Neural progenitor cell (in vitro differentiated cells): ENCODE results near the gene SLC4A5. TPM values are rescaled to one million over a fixed set of nuclear protein-coding genes. Genes with fewer than 3 reads are reported as not detected.

ENCODE experiments used
- DNase-seq: peaks from one replicate; pipeline ENCODE4 v3.0.0-alpha.2; 2016; ENCODE audit warnings: low spot score
- H2AFZ ChIP-seq: fragments of 200-600 bp; sonication (generic); replicated peaks from 2 replicates; pipeline ENCODE4 v1.6.1; 2016; ENCODE audit warnings: antibody characterized with exemption
- H3F3A ChIP-seq: fragments of 200-600 bp; sonication (generic); 2 replicates; pipeline ENCODE4 v1.6.1; 2016; ENCODE audit warnings: antibody characterized with exemption, low read depth
- H3K27ac ChIP-seq: fragments of 200-600 bp; sonication (generic); 2 replicates; pipeline ENCODE4 v1.5.1; 2016; ENCODE audit warnings: mild to moderate bottlenecking
- H3K27me3 ChIP-seq: fragments of 200-600 bp; sonication (generic); 2 replicates; pipeline ENCODE4 v1.6.1; 2016; ENCODE audit warnings: mild to moderate bottlenecking, moderate library complexity
- H3K36me3 ChIP-seq: fragments of 200-600 bp; sonication (generic); 2 replicates; pipeline ENCODE4 v1.5.1; 2016
- H3K4me1 ChIP-seq: fragments of 200-600 bp; sonication (generic); 2 replicates; pipeline ENCODE4 v1.6.1; 2016; ENCODE audit warnings: mixed run types
- H3K4me2 ChIP-seq: fragments of 200-600 bp; sonication (generic); 2 replicates; pipeline ENCODE4 v1.6.1; 2016
- H3K4me3 ChIP-seq: fragments of 200-600 bp; sonication (generic); 2 replicates; pipeline ENCODE4 v1.5.1; 2016
- H3K79me2 ChIP-seq: fragments of 200-600 bp; sonication (generic); 2 replicates; pipeline ENCODE4 v1.6.1; 2016; ENCODE audit warnings: low read depth
- H3K9ac ChIP-seq: fragments of 200-600 bp; sonication (generic); 2 replicates; pipeline ENCODE4 v1.6.1; 2016
- H3K9me3 ChIP-seq: fragments of 200-600 bp; sonication (generic); 2 replicates; pipeline ENCODE4 v1.5.1; 2016; ENCODE audit warnings: low read depth
- H4K20me1 ChIP-seq: fragments of 200-600 bp; sonication (generic); 2 replicates; pipeline ENCODE4 v1.6.1; 2016; ENCODE audit warnings: low read depth
- H3K27ac Mint-ChIP-seq: 3 replicates; pipeline ENCODE4 v1.8.0; 2021; ENCODE audit warnings: mixed read lengths
- H3K27me3 Mint-ChIP-seq: 2 replicates; pipeline ENCODE4 v1.8.0; 2022; ENCODE audit warnings: low read depth, mild to moderate bottlenecking, inconsistent platforms, moderate library complexity, mixed read lengths; ENCODE audit not compliant: insufficient read depth
- H3K36me3 Mint-ChIP-seq: 3 replicates; pipeline ENCODE4 v1.8.0; 2021; ENCODE audit warnings: mixed read lengths
- H3K4me1 Mint-ChIP-seq: 3 replicates; pipeline ENCODE4 v1.8.0; 2021; ENCODE audit warnings: mixed read lengths
- H3K4me3 Mint-ChIP-seq: 3 replicates; pipeline ENCODE4 v1.8.0; 2021; ENCODE audit warnings: mild to moderate bottlenecking, moderate library complexity, mixed read lengths
- H3K9me3 Mint-ChIP-seq: 3 replicates; pipeline ENCODE4 v1.8.0; 2020; ENCODE audit warnings: mixed read lengths
- EZH2 ChIP-seq: fragments of 200-600 bp; sonication (generic); IDR thresholded peaks from 2 replicates; pipeline ENCODE4 v1.6.1; 2017; ENCODE audit warnings: antibody characterized with exemption, mild to moderate bottlenecking, moderate library complexity
- EZH2phosphoT487 ChIP-seq: fragments of 200-600 bp; sonication (generic); IDR thresholded peaks from 2 replicates; pipeline ENCODE4 v1.6.1; 2017; ENCODE audit warnings: antibody characterized with exemption
- total RNA-seq: library from RNA; depleted of rRNA; stranded (reverse); fragments of >200 nt; gene quantifications from 2 replicates; pipeline ENCODE4 v1.2.3, GENCODE V29; 2015; ENCODE audit warnings: low replicate concordance
- TF ChIP-seq, protein P1 (sequence below): fragments of 200-600 bp; sonication (generic); IDR thresholded peaks from 2 replicates; pipeline ENCODE4 v1.5.1; 2017; ENCODE audit warnings: antibody characterized with exemption, mild to moderate bottlenecking

SLC4A5 gene
- total RNA-seq, 1 donor from 2014 or later, result 2.0 TPM

GRCh38 chr2:74250189-74250631 lies 93.0 kb downstream of the SLC4A5 start:
- Mint-ChIP-seq H3K4me3 (no peak overlapping the region), H3K27ac (no peak overlapping the region), H3K9me3 (no peaks in the 10 kb centered on the region), H3K27me3 (peaks cover 6% of the 10 kb centered on the region), H3K4me1 (no peaks in the 10 kb centered on the region), H3K36me3 (no peaks in the 10 kb centered on the region)
- H3F3A ChIP-seq, result no peaks in the 10 kb centered on the region
- H3K4me3 ChIP-seq, result no peak overlapping the region
- H4K20me1 ChIP-seq, result no peaks in the 10 kb centered on the region
- TF ChIP-seq, protein P1, sequence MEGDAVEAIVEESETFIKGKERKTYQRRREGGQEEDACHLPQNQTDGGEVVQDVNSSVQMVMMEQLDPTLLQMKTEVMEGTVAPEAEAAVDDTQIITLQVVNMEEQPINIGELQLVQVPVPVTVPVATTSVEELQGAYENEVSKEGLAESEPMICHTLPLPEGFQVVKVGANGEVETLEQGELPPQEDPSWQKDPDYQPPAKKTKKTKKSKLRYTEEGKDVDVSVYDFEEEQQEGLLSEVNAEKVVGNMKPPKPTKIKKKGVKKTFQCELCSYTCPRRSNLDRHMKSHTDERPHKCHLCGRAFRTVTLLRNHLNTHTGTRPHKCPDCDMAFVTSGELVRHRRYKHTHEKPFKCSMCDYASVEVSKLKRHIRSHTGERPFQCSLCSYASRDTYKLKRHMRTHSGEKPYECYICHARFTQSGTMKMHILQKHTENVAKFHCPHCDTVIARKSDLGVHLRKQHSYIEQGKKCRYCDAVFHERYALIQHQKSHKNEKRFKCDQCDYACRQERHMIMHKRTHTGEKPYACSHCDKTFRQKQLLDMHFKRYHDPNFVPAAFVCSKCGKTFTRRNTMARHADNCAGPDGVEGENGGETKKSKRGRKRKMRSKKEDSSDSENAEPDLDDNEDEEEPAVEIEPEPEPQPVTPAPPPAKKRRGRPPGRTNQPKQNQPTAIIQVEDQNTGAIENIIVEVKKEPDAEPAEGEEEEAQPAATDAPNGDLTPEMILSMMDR, result peak; percentile 87
- TF ChIP-seq EZH2, result no peak
- no peaks in the 10 kb centered on the region for H3K36me3 ChIP-seq
- no peaks in the 10 kb centered on the region for H3K27me3 ChIP-seq
- no peak overlapping the region for H3K4me2 ChIP-seq
- DNase-seq, result peak; percentile 71
- H3K9ac ChIP-seq, result no peak overlapping the region
- no peaks in the 10 kb centered on the region for H3K79me2 ChIP-seq
- H2AFZ ChIP-seq, result no peak overlapping the region
- no peak overlapping the region for H3K27ac ChIP-seq
- H3K4me1 ChIP-seq, result no peaks in the 10 kb centered on the region
- no peaks in the 10 kb centered on the region for H3K9me3 ChIP-seq

DNA sequence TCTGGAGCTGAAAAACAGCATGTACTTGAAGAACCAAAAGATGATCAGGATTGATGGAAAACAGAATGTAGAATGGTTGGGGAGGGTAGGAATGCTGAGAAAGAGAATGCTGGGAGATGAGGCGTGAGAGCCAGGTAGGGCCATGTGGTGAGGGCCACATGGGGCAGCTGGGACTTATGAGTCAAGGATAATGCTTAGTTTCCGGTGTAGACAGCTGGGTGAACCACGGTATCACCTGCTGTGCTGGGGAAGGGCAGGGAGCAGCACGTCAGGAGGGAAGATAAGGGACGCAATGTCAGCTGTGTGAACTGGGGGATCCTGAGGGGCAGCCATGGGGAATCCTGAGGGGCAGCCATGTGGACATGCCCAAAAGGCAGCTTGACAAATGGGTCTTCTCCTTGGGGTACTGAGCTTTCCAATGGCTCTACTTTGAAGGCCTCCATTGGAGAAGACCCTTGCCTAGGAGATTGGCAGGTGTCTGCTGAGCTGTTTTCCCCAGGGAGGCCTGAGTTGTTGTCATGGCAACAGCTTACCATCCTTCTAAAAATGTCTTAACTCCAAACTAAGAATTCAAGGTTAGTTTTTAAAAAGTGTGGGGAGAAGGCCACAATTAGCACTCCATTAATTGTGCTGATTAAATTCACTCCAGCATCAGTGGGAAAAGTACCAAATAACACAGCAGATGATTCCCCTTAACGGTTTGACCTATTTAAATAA lies 93.7 kb downstream of the SLC4A5 start:
- H3K36me3 Mint-ChIP-seq, result no peaks in the 10 kb centered on the region
- DNase-seq, result no peak
- H3K4me3 Mint-ChIP-seq, result no peak overlapping the region

DNA sequence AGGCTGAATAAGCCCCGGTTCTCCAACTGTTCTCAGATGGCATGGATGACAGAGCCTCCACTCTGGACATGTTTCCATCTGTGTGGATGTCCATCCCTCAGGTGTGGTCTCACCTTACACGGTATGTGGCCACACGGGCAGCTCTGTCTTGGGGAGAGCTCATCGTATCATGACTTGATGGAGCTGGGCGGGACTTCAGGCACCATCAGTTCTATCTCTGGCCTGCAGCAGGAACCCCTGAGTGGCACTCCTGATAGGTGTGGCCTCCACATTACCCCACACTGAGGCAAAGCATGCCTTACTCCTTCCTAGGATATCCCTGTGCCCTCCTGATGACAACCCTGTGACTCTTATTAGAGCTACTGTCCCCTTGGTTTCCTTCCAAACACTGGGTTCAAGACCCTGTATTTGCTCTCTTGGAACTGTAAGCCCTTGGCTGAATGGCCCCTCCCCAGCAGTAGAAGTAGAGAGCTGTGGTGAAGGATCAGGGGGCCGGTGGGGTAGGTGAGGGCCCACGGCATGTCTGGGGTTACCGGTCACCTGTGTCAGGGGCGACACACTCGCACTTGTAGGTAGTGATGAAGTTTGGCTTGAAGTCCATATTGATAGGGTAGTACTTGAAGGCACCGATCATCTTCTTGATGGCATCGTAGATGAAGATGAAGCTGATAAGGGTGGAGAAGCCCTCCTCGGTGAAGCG lies 96.6 kb downstream of the SLC4A5 start:
- Histone ChIP-seq H3F3A (no peaks in the 10 kb centered on the region), H3K27me3 (no peaks in the 10 kb centered on the region), H3K9me3 (no peaks in the 10 kb centered on the region), H3K4me1 (no peaks in the 10 kb centered on the region), H3K4me3 (no peak overlapping the region), H3K4me2 (no peak overlapping the region), H2AFZ (no peak overlapping the region), H3K27ac (no peak overlapping the region), H3K36me3 (no peaks in the 10 kb centered on the region), H3K79me2 (no peaks in the 10 kb centered on the region), H4K20me1 (no peaks in the 10 kb centered on the region), H3K9ac (no peak overlapping the region)
- H3K36me3 Mint-ChIP-seq, result no peaks in the 10 kb centered on the region
- H3K4me3 Mint-ChIP-seq, result peak overlapping the region; percentile 18
- no peaks in the 10 kb centered on the region for H3K4me1 Mint-ChIP-seq
- DNase-seq, result no peak
- H3K27me3 Mint-ChIP-seq, result peaks cover 8% of the 10 kb centered on the region
- TF ChIP-seq, protein P1, result no peak
- TF ChIP-seq EZH2 (no peak), EZH2phosphoT487 (no peak)
- H3K9me3 Mint-ChIP-seq, result no peaks in the 10 kb centered on the region
- H3K27ac Mint-ChIP-seq, result no peak overlapping the region

More for the DNA sequence above, 93.7 kb downstream of the SLC4A5 start:
- Histone ChIP-seq H3K9me3 (no peaks in the 10 kb centered on the region), H3K27ac (no peak overlapping the region), H3F3A (no peaks in the 10 kb centered on the region), H4K20me1 (no peaks in the 10 kb centered on the region), H3K4me3 (no peak overlapping the region), H3K4me2 (no peak overlapping the region), H3K9ac (no peak overlapping the region), H3K36me3 (no peaks in the 10 kb centered on the region), H3K27me3 (no peaks in the 10 kb centered on the region), H3K4me1 (no peaks in the 10 kb centered on the region), H2AFZ (no peak overlapping the region), H3K79me2 (no peaks in the 10 kb centered on the region)
- H3K27me3 Mint-ChIP-seq, result peaks cover 6% of the 10 kb centered on the region
- TF ChIP-seq EZH2phosphoT487 (no peak), EZH2 (no peak)
- TF ChIP-seq, protein P1, result no peak
- H3K9me3 Mint-ChIP-seq, result no peaks in the 10 kb centered on the region
- no peak overlapping the region for H3K27ac Mint-ChIP-seq
- H3K4me1 Mint-ChIP-seq, result no peaks in the 10 kb centered on the region
